Left cardiac atrium (tissue), 4 donors: ENCODE data around the gene AMBRA1. TPM values are rescaled to one million over a fixed set of nuclear protein-coding genes. Genes with fewer than 3 reads are reported as not detected.
A peak's percentile ranks its signal among the peaks of the same experiment; 100 is the strongest.
"Not testable (repeated sequence)": the region's sequence is repeated elsewhere in the genome, so short reads cannot be mapped to it uniquely, and the experiment has no call there.

Source experiments
- ATAC-seq, 2 donors: fragments of 200-7000 bp; cut with Tn5 transposase; one replicate each; pipeline ENCODE4 v1.9.1; 2020; ENCODE audit warnings: mild to moderate bottlenecking in 2 of 2, moderate library complexity in 2 of 2
- DNase-seq: peaks from one replicate; pipeline ENCODE4 v3.0.0-alpha.2; 2020
- intact Hi-C, 2 donors: fragments of 100-400 bp; cut with DNase I; formaldehyde crosslinking; loops; one replicate each; pipeline versions ENCODE4 v1.14.1 to v1.15.1; 2022 to 2023
- total RNA-seq, 2 donors: library from RNA; stranded (reverse); fragmentation: NEBNext Ultra II Directional; extraction: Animal tissue kit (Norgen Biotek cat#: 25700); gene quantifications; one replicate each; pipeline ENCODE4 v1.2.1, GENCODE V29; 2021
- donor health status: DM: no; HTN: yes; CAD: no.
- donor health status: DM: no; HTN: yes; CAD: no; lungs with severe emphysema.
- donor health status: DM: yes; HTN: yes; CAD: no.
- donor health status: Dilated cardiomyopathy.

The AMBRA1 gene
- total RNA-seq, 2 donors from 2014 or later, result 14.9 to 20.1 TPM

GRCh38 chr11:46371262-46371661, 222.6 kb downstream of the AMBRA1 start:
- ATAC-seq, intact Hi-C loops, DNase-seq: not testable (repeated sequence)

GRCh38 chr11:46370253-46370652, 223.6 kb downstream of the AMBRA1 start:
- no peak for ATAC-seq
- peak; percentile 20 for DNase-seq
- intact Hi-C loops, result no loop called here

GRCh38 chr11:46369458-46370152, 224.2 kb downstream of the AMBRA1 start:
- DNase-seq, result peak; percentile 60
- ATAC-seq, result peak; percentile 32 to 50
- intact Hi-C loops, result no loop called here

DNA sequence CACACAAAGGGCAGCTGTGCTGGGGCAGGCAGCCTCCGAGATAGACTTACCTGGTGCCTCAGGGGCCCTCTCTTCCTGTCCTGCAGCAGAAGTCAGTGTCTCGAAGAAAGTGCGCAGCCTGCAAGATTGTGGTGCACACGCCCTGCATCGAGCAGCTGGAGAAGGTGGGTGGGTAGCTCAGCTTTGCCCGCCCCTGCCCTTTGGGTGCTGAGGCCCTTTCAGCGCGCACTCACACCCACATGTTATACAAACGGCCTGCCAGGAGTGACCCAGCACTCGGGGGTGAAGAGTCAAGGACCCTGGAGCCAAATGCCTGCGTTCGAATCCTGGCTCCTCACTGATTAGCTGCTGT, 225.9 kb downstream of the AMBRA1 start:
- intact Hi-C loops, result loop anchor here in 1 of 2 donors (2.0 kb wide), 1 partner anchor 15 kb away; no protein-coding TSS in a partner anchor
- DNase-seq (no peak), ATAC-seq (no peak)

DNA sequence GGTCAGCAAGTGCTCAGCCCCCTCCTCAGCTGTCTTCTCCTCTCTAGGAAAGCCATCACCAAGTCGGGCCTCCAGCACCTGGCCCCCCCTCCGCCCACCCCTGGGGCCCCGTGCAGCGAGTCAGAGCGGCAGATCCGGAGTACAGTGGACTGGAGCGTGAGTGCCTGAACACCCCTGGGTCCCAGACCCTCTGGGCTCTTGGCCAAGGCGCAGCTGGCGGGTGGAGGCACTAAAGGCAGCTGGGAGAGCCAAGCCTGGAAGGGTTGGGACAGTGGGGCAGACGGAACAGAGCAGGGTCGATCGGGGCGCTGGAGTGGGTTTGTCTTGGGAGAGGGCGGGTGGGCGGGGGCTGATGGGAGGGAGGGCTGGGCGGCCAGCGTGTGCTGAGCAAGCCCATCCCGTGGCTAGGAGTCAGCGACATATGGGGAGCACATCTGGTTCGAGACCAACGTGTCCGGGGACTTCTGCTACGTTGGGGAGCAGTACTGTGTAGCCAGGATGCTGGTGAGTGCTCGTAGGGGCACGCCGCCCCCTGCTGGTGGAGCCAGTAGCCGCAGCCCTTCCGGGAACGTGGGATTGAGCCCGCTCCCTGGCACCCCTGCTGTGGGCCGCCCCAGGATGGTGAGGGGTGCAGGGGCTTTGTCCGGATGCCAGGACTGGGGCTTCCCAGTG, 226.4 kb downstream of the AMBRA1 start:
- peak; percentile 77 for DNase-seq
- ATAC-seq, result peak; percentile 44 to 58
- intact Hi-C loops, result loop anchor here in 1 of 2 donors (2.0 kb wide), 1 partner anchor 15 kb away; no protein-coding TSS in a partner anchor

DNA sequence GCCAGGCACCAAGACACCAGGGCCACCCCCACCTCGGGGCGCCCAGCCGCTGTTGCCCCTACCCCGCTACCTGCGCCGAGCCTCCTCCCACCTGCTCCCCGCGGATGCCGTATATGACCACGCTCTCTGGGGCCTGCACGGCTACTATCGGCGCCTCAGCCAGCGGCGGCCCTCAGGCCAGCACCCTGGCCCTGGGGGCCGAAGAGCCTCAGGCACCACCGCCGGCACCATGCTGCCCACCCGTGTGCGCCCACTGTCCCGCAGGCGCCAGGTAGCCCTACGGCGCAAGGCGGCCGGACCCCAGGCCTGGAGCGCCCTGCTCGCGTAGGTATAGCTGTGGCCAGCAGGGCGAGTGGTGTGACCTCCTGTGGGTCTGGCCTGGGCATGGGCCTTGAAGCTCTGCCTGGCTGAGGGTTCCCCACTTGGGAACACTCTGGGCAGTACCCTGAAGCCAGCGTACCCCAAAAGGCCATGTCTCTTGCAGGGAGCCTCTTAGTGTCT, 227.1 kb downstream of the AMBRA1 start:
- intact Hi-C loops, result loop anchor here in 1 of 2 donors (2.0 kb wide), 1 partner anchor 14 kb away; no protein-coding TSS in a partner anchor
- ATAC-seq, result no peak
- DNase-seq, result peak; percentile 25

- no peak for ATAC-seq
- DNase-seq, result peak; percentile 20
- intact Hi-C loops, result loop anchor here in 1 of 2 donors (2.0 kb wide), 1 partner anchor 13 kb away; no protein-coding TSS in a partner anchor
Observed at GRCh38 chr11:46366260-46366659, 227.6 kb downstream of the AMBRA1 start.

DNA sequence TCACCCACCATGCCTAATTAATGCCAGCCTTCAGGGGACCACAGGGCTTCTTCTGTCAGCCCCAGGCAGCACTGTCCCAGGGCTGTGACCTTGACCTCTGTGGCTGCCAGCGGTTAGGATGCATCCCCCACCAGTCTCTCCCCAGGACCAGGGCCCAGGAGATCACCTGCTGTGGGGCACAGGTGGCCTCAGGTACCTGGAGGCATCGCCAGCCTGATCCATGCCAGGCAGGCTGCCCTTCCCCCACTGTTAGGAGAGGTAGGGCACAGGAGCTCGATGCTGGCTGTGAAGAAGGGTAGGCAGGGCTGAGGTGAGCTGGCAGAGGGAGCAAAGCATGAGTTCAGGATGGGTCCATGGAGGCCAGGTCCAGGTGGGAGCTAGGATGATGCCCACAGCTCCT, 229.0 kb downstream of the AMBRA1 start:
- intact Hi-C loops, result no loop called here
- DNase-seq, result no peak
- ATAC-seq, result no peak

DNA sequence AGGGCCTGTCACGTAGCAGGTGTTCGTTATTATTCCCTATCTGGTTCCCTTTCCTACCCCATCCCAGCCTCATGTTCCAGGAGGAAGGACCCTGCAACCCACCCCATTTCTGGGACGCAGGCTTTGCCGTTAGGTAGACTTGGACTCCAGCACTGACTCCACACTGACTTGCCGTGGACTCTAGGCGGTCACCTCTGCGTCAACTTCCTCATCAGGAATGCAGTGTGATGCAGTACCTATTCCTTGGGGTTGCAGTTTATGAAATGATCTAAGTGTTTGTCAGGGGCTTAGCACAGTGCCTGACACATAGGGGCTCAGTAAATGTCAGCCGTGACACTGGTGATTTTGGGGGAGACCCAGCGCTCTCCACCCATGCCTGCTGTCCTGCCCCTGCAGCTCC, 229.8 kb downstream of the AMBRA1 start:
- peak; percentile 21 for DNase-seq
- intact Hi-C loops, result no loop called here
- ATAC-seq, result no peak

DNA sequence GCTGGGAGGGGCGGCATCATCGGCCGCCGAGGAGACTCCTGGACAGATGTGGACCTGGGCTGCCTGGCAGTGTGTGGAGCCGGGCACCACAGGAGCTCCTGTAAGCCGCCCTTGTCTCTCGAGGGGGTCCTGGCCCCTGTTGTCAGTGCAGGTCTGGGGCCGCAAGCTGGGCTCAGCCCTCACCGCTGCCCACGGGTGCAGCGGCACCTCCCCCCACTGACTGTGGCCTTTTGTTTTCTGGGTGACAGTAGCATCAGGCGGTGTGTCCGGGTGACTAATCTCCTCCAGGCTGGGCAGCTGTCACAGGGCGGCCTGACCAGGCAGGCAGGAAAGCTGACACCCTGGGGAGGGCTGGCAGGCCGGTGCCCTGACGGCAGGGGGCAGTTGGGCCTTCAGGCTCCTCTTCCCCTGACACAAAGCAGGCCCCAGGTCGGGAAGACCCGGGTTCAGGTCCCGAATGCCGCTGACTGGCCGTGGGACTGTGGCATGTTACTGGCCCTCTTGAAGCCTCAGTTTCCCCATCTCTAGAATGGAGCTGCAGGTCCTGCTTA, 230.3 kb downstream of the AMBRA1 start:
- peak; percentile 46 to 67 for ATAC-seq
- intact Hi-C loops, result no loop called here
- DNase-seq, result peak; percentile 73

GRCh38 chr11:46363031-46363407, 230.8 kb downstream of the AMBRA1 start:
- ATAC-seq (peak; percentile 32 to 60), DNase-seq (peak; percentile 82)
- intact Hi-C loops, result no loop called here

GRCh38 chr11:46362156-46363030, 231.4 kb downstream of the AMBRA1 start:
- DNase-seq, result peak; percentile 18
- ATAC-seq, result peak in 1 of 2 donors; percentile 1
- intact Hi-C loops, result no loop called here

DNA sequence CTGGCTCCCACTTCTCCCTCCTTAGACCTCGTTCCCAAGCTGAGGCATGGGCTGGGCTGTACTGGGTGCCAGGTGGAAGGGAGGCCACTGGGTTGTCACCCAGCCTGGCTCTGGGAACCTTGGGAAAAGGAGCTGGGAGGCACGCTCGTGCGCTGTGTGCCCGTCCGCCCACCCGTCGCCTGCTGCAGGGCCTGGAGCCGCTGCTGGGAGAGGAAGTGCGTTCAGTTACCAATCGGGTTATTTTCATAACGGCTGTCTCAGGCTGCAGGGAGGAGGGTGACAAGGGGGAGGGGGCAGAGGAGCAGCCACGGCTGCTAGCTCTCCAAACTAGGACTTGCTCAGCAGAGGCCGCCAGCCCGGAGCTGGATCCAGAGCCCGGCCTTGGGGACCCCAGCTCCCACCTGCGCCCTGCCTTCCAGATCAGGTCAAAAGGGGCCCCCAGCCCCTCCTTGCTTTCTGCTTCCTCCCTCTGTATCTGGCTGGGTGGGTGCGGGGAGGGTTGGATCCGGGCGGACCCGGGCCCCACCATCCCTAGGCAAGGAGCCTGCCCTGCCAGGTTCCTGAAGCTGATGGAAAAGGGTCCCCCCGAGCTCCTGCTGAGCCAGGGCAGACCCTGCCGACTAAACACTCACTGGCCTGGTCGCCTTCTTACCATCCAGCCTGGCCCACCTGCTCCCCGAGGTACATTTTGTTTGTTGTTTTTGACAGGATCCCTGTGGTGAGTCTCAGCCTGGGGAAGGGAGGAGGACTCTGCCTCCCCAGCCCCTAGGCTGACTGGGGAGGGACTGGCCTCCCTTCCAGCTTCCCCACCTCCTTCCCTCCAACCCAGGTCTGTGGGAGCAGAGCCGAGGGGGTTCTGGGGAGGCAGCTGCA, 232.3 kb downstream of the AMBRA1 start:
- ATAC-seq, result peak; percentile 66 to 78
- intact Hi-C loops, result no loop called here
- peak; percentile 81 for DNase-seq

- intact Hi-C loops, result no loop called here
- no peak for DNase-seq
- ATAC-seq, result no peak
Observed at GRCh38 chr11:46360878-46361277, 232.9 kb downstream of the AMBRA1 start.

GRCh38 chr11:46359953-46360352, 233.9 kb downstream of the AMBRA1 start:
- intact Hi-C loops, result no loop called here
- DNase-seq (no peak), ATAC-seq (no peak)

DNA sequence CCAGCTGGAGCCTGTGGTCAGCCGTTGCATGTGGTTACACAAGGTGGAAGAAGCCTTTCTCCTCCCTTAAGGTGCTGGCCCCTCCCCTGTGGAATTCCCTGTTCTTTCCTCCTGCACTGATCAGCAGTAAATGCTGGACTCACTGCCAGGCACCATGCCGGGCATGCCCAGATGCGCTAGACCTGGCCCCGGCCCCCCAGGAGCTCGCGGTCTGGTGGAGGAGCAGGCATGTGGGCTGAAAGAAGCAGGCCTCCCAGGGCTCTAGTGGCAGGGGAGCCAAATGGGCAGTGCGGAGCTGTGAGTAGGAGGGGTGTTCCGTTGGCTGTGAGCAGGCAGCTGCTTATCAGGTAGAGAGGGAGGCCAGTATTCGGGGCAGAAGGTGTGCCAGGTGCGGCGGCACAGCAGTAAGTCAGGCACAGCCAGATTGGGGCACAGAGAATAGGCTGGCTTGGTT, 236.3 kb downstream of the AMBRA1 start:
- no peak for DNase-seq
- ATAC-seq, result peak in 1 of 2 donors; percentile 2

DNA sequence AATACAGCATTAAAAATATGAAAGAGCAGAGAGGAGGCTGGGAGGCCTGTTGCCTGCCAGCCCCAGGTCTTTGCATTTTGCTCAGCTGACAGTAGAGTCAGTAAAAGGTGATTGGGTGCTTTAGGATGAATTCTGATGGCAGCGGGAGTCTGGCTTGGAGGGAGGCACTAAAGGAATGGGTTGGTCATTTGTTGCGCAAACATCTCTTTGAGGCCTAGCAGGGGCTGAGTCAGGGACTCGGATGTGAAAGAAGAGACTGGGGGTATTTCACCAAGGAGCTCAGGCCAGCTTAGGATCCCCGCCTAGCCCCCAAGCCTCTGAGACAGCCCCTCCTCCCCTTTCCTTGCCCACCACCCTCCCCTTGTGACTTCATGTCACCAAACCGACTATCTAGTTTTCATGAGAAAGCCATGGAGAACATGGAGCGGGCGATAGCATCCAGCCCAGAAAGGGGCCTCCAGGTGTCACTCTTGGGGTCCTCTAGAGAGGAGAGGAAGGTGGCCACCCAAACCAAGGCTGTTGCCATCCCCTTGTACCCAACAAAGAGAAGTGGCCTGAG, 236.8 kb downstream of the AMBRA1 start:
- intact Hi-C loops, result no loop called here
- ATAC-seq (peak in 1 of 2 donors; percentile 4), DNase-seq (no peak)

More for the DNA sequence above, 236.3 kb downstream of the AMBRA1 start:
- intact Hi-C loops, result no loop called here

GRCh38 chr11:46353698-46354097, 240.1 kb downstream of the AMBRA1 start:
- DNase-seq (no peak), ATAC-seq (peak; percentile 21 to 40)
- intact Hi-C loops, result loop anchor here in 1 of 2 donors (2.0 kb wide), 1 partner anchor 13 kb away; no protein-coding TSS in a partner anchor
